PFSK-1 (cell line): ENCODE results near the gene ALS2.

Experiments used
- FOXP2 ChIP-seq: optimal IDR thresholded peaks from 2 replicates; pipeline ENCODE3; 2011; ENCODE audit warnings: borderline replicate concordance, control low read depth, inconsistent platforms; ENCODE audit not compliant: insufficient read depth; ENCODE audit errors: extremely low read length, extremely low read depth
- POLR2AphosphoS5 ChIP-seq: IDR thresholded peaks from 2 replicates; pipeline ENCODE4 v1.6.1; 2012; ENCODE audit warnings: low read depth, mild to moderate bottlenecking, control low read depth, low read length, moderate library complexity
- REST ChIP-seq, 2 experiments: IDR thresholded peaks; 2 replicates each; pipeline versions ENCODE4 v1.6.1 to v1.8.0; 2011 to 2012; ENCODE audit warnings: low read depth in 2 of 2, low read length in 2 of 2, control low read depth in 1 of 2, inconsistent platforms in 1 of 2, mild to moderate bottlenecking in 1 of 2, moderate library complexity in 1 of 2; ENCODE audit not compliant: insufficient read depth in 1 of 2
- SIN3A ChIP-seq: IDR thresholded peaks from 2 replicates; pipeline ENCODE4 v1.6.1; 2012; ENCODE audit warnings: mild to moderate bottlenecking, low read length, moderate library complexity, borderline replicate concordance; ENCODE audit not compliant: insufficient read depth
- TAF1 ChIP-seq: IDR thresholded peaks from 2 replicates; pipeline ENCODE4 v1.6.1; 2012; ENCODE audit warnings: low read length, control low read depth, borderline replicate concordance; ENCODE audit not compliant: insufficient read depth

Gene ALS2

GRCh38 chr2:201775326-201775725, 5.4 kb downstream of the ALS2 start:
- TF ChIP-seq REST (IDR thresholded peaks at IDR 0.05; ENCODE audit: insufficient read depth in 1 of 2, low read depth in 2 of 2, low read length in 2 of 2), result no peak
- TF ChIP-seq POLR2AphosphoS5, result no peak
- no peak for TF ChIP-seq SIN3A

GRCh38 chr2:201774546-201774945, 6.2 kb downstream of the ALS2 start:
- TF ChIP-seq POLR2AphosphoS5 (no peak), FOXP2 (no peak), SIN3A (no peak), REST (IDR thresholded peaks at IDR 0.05; ENCODE audit: insufficient read depth in 1 of 2, low read depth in 2 of 2, low read length in 2 of 2) (no peak), TAF1 (no peak)

- TF ChIP-seq SIN3A, result no peak
- no peak for TF ChIP-seq REST (IDR thresholded peaks at IDR 0.05; ENCODE audit: insufficient read depth in 1 of 2, low read depth in 2 of 2, low read length in 2 of 2)
- TF ChIP-seq POLR2AphosphoS5, result no peak
- no peak for TF ChIP-seq FOXP2
- no peak for TF ChIP-seq TAF1
These were observed 6.7 kb downstream of the ALS2 start for GRCh38 chr2:201773990-201774389.

GRCh38 chr2:201769666-201770373, 10.9 kb downstream of the ALS2 start:
- TF ChIP-seq POLR2AphosphoS5 (no peak), REST (IDR thresholded peaks at IDR 0.05; ENCODE audit: insufficient read depth in 1 of 2, low read depth in 2 of 2, low read length in 2 of 2) (no peak), FOXP2 (no peak), SIN3A (no peak), TAF1 (no peak)

- TF ChIP-seq FOXP2 (no peak), TAF1 (no peak), SIN3A (no peak)
These were observed 11.8 kb downstream of the ALS2 start for GRCh38 chr2:201768918-201769317.
